Natural killer cell (primary cell): ENCODE measurements around the gene DOCK4. TPM values are rescaled to one million over a fixed set of nuclear protein-coding genes. Genes with fewer than 3 reads are reported as not detected.

Experiments used
- ATAC-seq, 3 donors: fragments of 150-1000 bp in 2 of 3; fragments of 200-7000 bp in 1 of 3; cut with Tn5 transposase; 1 replicate in 1 of 3; 2 replicates in 2 of 3; pipeline ENCODE4 v1.10.0; 2021; ENCODE audit warnings: mild to moderate bottlenecking in 2 of 3, moderate library complexity in 2 of 3
- DNase-seq, 2 donors: peaks; one replicate each; pipeline versions ENCODE4 v3.0.0 to v3.0.0-alpha.2; 2013 to 2021; ENCODE audit warnings: mixed read lengths in 1 of 2
- H3K27ac ChIP-seq: one replicate; pipeline ENCODE4 v1.5.1; 2013; ENCODE audit warnings: mild to moderate bottlenecking, low read length
- H3K27me3 ChIP-seq: one replicate; pipeline ENCODE4 v1.6.1; 2013; ENCODE audit warnings: low read length; ENCODE audit not compliant: control insufficient read depth, insufficient read depth
- H3K36me3 ChIP-seq: one replicate; pipeline ENCODE4 v1.6.1; 2013; ENCODE audit warnings: low read length; ENCODE audit not compliant: control insufficient read depth, insufficient read depth
- H3K4me1 ChIP-seq: one replicate; pipeline ENCODE4 v1.6.1; 2013; ENCODE audit warnings: low read length; ENCODE audit not compliant: control insufficient read depth, insufficient read depth
- H3K4me3 ChIP-seq: one replicate; pipeline ENCODE4 v1.5.1; 2013; ENCODE audit warnings: low read length
- H3K9me3 ChIP-seq: one replicate; pipeline ENCODE4 v1.6.1; 2013; ENCODE audit warnings: low read length; ENCODE audit not compliant: control insufficient read depth, insufficient read depth
- H3K27ac Mint-ChIP-seq, 2 donors: one replicate each; pipeline ENCODE4 v1.8.0; 2022; ENCODE audit warnings: mild to moderate bottlenecking in 2 of 2, mixed read lengths in 2 of 2, moderate library complexity in 1 of 2
- H3K27me3 Mint-ChIP-seq, 2 donors: one replicate each; pipeline ENCODE4 v1.8.0; 2022; ENCODE audit warnings: low read depth in 2 of 2, mixed read lengths in 2 of 2
- H3K36me3 Mint-ChIP-seq: one replicate; pipeline ENCODE4 v1.8.0; 2022; ENCODE audit warnings: mixed read lengths
- H3K4me1 Mint-ChIP-seq, 2 donors: one replicate each; pipeline ENCODE4 v1.8.0; 2022; ENCODE audit warnings: mixed read lengths in 2 of 2
- H3K4me3 Mint-ChIP-seq: one replicate; pipeline ENCODE4 v1.8.0; 2022; ENCODE audit warnings: mild to moderate bottlenecking, moderate library complexity, mixed read lengths
- H3K9me3 Mint-ChIP-seq, 2 donors: one replicate each; pipeline ENCODE4 v1.8.0; 2022; ENCODE audit warnings: mixed read lengths in 2 of 2
- WGBS: methylation state at CpG from one replicate; pipeline ENCODE4 v1.1.7; 2013; ENCODE audit warnings: missing lambda C conversion rate; ENCODE audit not compliant: insufficient coverage; 5-methylcytosine and 5-hydroxymethylcytosine counted together
- intact Hi-C: fragments of 100-400 bp; cut with micrococcal nuclease; formaldehyde crosslinking; loops from one replicate; pipeline ENCODE4 v1.14.2; 2022
- total RNA-seq, 4 donors: library from RNA; stranded (reverse); fragments of 120-200 nt in 1 of 4; gene quantifications; one replicate each; pipeline versions ENCODE4 v1.2.3 to v1.2.4, GENCODE V29; 2013 to 2022
- TF ChIP-seq, protein P1 (sequence below): fragments of 200-600 bp; IDR thresholded peaks from one replicate; pipeline ENCODE4 v1.8.0; 2022; ENCODE audit warnings: antibody characterized with exemption

Gene DOCK4
- total RNA-seq, 3 donors from 2014 or later (not counting 1 experiment from before 2014, with no cell fraction given) = 0.61 to 2.4 (median 0.89) TPM

DNA sequence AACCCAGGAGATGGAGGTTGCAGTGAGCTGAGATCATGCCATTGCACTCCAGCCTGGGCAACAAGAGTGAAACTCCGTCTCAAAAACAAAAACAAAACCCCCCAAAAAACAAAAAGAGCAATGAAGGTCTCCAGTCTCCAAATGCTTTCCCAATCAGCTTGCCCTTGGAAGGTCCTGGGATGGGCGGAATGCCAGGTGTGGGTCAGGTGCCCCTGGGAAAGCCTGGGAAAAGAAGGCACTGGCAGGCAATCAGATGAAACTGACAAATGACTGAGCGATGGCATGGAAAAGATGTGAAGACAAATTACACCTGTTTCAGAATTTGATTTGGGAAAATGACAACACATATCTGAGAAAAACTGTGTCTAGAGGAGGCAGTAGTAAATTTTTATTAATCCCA lies 433.5 kb downstream of the DOCK4 start:
- TF ChIP-seq, protein P1, sequence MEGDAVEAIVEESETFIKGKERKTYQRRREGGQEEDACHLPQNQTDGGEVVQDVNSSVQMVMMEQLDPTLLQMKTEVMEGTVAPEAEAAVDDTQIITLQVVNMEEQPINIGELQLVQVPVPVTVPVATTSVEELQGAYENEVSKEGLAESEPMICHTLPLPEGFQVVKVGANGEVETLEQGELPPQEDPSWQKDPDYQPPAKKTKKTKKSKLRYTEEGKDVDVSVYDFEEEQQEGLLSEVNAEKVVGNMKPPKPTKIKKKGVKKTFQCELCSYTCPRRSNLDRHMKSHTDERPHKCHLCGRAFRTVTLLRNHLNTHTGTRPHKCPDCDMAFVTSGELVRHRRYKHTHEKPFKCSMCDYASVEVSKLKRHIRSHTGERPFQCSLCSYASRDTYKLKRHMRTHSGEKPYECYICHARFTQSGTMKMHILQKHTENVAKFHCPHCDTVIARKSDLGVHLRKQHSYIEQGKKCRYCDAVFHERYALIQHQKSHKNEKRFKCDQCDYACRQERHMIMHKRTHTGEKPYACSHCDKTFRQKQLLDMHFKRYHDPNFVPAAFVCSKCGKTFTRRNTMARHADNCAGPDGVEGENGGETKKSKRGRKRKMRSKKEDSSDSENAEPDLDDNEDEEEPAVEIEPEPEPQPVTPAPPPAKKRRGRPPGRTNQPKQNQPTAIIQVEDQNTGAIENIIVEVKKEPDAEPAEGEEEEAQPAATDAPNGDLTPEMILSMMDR = no peak
- Histone ChIP-seq H3K27me3 (no peaks in the 10 kb centered on the region), H3K9me3 (no peaks in the 10 kb centered on the region), H3K4me1 (no peaks in the 10 kb centered on the region), H3K27ac (no peak overlapping the region), H3K4me3 (no peak overlapping the region), H3K36me3 (no peaks in the 10 kb centered on the region)
- Mint-ChIP-seq H3K27me3 (no peaks in the 10 kb centered on the region), H3K4me3 (no peak overlapping the region), H3K4me1 (no peaks in the 10 kb centered on the region), H3K36me3 (no peaks in the 10 kb centered on the region), H3K9me3 (peaks cover 4 to 5% of the 10 kb centered on the region in 2 donors), H3K27ac (no peak overlapping the region)
- intact Hi-C loops = no loop called here
- WGBS = 92% methylated on average over 3 of the region's 3 CpGs
- no peak for ATAC-seq
- DNase-seq = no peak

DNA sequence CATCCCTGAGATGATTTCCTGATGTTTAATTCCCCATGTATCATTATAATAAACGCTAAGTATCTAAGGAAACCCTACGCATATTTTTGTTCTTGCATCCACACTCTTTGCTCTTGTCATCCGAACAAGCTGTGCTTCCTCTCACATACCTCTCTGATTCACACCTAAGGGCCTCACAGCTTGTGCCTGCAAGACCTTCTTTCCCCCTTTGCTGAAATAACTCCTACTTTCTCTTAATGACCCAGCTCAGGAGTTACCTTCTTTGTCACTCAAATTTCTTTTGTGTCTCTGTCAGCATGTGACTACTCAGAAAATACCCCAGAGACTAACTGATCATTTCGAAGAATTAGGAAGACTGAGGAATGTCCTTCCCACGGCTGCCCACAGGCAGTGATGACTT lies 434.6 kb downstream of the DOCK4 start:
- no peaks in the 10 kb centered on the region for H3K9me3 ChIP-seq
- Mint-ChIP-seq H3K27ac (no peak overlapping the region), H3K4me1 (no peaks in the 10 kb centered on the region), H3K9me3 (peaks cover 4 to 5% of the 10 kb centered on the region in 2 donors), H3K27me3 (no peaks in the 10 kb centered on the region), H3K4me3 (no peak overlapping the region), H3K36me3 (no peaks in the 10 kb centered on the region)
- no peaks in the 10 kb centered on the region for H3K36me3 ChIP-seq
- WGBS = 90% methylated on average over 5 of the region's 5 CpGs
- TF ChIP-seq, protein P1 = no peak
- no peak overlapping the region for H3K27ac ChIP-seq
- H3K27me3 ChIP-seq = no peaks in the 10 kb centered on the region
- no peak overlapping the region for H3K4me3 ChIP-seq
- intact Hi-C loops = no loop called here
- no peak for DNase-seq
- H3K4me1 ChIP-seq = no peaks in the 10 kb centered on the region
- ATAC-seq = no peak

DNA sequence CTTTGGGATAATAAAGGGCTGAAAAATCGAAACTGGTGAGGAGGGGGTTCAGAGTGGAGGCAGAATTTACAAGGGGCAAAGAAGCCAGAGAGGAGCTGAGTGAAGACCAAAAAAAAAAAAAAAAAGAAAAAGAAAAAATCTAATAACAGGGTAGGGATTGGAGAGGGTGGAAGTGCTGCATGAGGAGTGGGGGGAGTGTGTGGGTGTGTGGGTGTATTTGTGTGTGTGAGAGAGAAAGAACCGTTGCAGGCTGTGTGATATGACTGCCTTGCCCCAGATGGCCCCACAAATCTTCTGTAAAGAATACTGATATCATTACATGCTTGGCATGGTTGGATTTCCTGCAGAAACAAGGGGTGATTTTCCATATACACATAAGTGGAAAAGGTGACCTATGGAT lies 436.1 kb downstream of the DOCK4 start:
- H3K4me1 Mint-ChIP-seq = no peaks in the 10 kb centered on the region
- H3K27me3 Mint-ChIP-seq = no peaks in the 10 kb centered on the region
- no peaks in the 10 kb centered on the region for H3K4me1 ChIP-seq
- H3K36me3 Mint-ChIP-seq = no peaks in the 10 kb centered on the region
- intact Hi-C loops = loop anchor here (1.0 kb wide), 1 partner anchor 29 kb away; no protein-coding TSS in a partner anchor
- no peaks in the 10 kb centered on the region for H3K9me3 ChIP-seq
- no peak overlapping the region for H3K27ac Mint-ChIP-seq
- no peak overlapping the region for H3K27ac ChIP-seq
- H3K27me3 ChIP-seq = no peaks in the 10 kb centered on the region
- H3K36me3 ChIP-seq = no peaks in the 10 kb centered on the region
- no peak for ATAC-seq
- 65% methylated on average over 2 of the region's 2 CpGs for WGBS
- H3K9me3 Mint-ChIP-seq = peaks cover 2% of the 10 kb centered on the region in 2 donors
- no peak overlapping the region for H3K4me3 ChIP-seq
- DNase-seq = no peak
- no peak overlapping the region for H3K4me3 Mint-ChIP-seq
- TF ChIP-seq, protein P1 = no peak
